Neural progenitor cell (in vitro differentiated cells): ENCODE measurements around the gene CDK10. TPM values are rescaled to one million over a fixed set of nuclear protein-coding genes. Genes with fewer than 3 reads are reported as not detected.

ENCODE experiments used
- DNase-seq: peaks from one replicate; pipeline ENCODE4 v3.0.0-alpha.2; 2016; ENCODE audit warnings: low spot score
- H2AFZ ChIP-seq: fragments of 200-600 bp; sonication (generic); replicated peaks from 2 replicates; pipeline ENCODE4 v1.6.1; 2016; ENCODE audit warnings: antibody characterized with exemption
- H3F3A ChIP-seq: fragments of 200-600 bp; sonication (generic); 2 replicates; pipeline ENCODE4 v1.6.1; 2016; ENCODE audit warnings: antibody characterized with exemption, low read depth
- H3K27ac ChIP-seq: fragments of 200-600 bp; sonication (generic); 2 replicates; pipeline ENCODE4 v1.5.1; 2016; ENCODE audit warnings: mild to moderate bottlenecking
- H3K27me3 ChIP-seq: fragments of 200-600 bp; sonication (generic); 2 replicates; pipeline ENCODE4 v1.6.1; 2016; ENCODE audit warnings: mild to moderate bottlenecking, moderate library complexity
- H3K36me3 ChIP-seq: fragments of 200-600 bp; sonication (generic); 2 replicates; pipeline ENCODE4 v1.5.1; 2016
- H3K4me1 ChIP-seq: fragments of 200-600 bp; sonication (generic); 2 replicates; pipeline ENCODE4 v1.6.1; 2016; ENCODE audit warnings: mixed run types
- H3K4me2 ChIP-seq: fragments of 200-600 bp; sonication (generic); 2 replicates; pipeline ENCODE4 v1.6.1; 2016
- H3K4me3 ChIP-seq: fragments of 200-600 bp; sonication (generic); 2 replicates; pipeline ENCODE4 v1.5.1; 2016
- H3K79me2 ChIP-seq: fragments of 200-600 bp; sonication (generic); 2 replicates; pipeline ENCODE4 v1.6.1; 2016; ENCODE audit warnings: low read depth
- H3K9ac ChIP-seq: fragments of 200-600 bp; sonication (generic); 2 replicates; pipeline ENCODE4 v1.6.1; 2016
- H3K9me3 ChIP-seq: fragments of 200-600 bp; sonication (generic); 2 replicates; pipeline ENCODE4 v1.5.1; 2016; ENCODE audit warnings: low read depth
- H4K20me1 ChIP-seq: fragments of 200-600 bp; sonication (generic); 2 replicates; pipeline ENCODE4 v1.6.1; 2016; ENCODE audit warnings: low read depth
- H3K27ac Mint-ChIP-seq: 3 replicates; pipeline ENCODE4 v1.8.0; 2021; ENCODE audit warnings: mixed read lengths
- H3K27me3 Mint-ChIP-seq: 2 replicates; pipeline ENCODE4 v1.8.0; 2022; ENCODE audit warnings: low read depth, mild to moderate bottlenecking, inconsistent platforms, moderate library complexity, mixed read lengths; ENCODE audit not compliant: insufficient read depth
- H3K36me3 Mint-ChIP-seq: 3 replicates; pipeline ENCODE4 v1.8.0; 2021; ENCODE audit warnings: mixed read lengths
- H3K4me1 Mint-ChIP-seq: 3 replicates; pipeline ENCODE4 v1.8.0; 2021; ENCODE audit warnings: mixed read lengths
- H3K4me3 Mint-ChIP-seq: 3 replicates; pipeline ENCODE4 v1.8.0; 2021; ENCODE audit warnings: mild to moderate bottlenecking, moderate library complexity, mixed read lengths
- H3K9me3 Mint-ChIP-seq: 3 replicates; pipeline ENCODE4 v1.8.0; 2020; ENCODE audit warnings: mixed read lengths
- CTCF ChIP-seq: fragments of 200-600 bp; sonication (generic); IDR thresholded peaks from 2 replicates; pipeline ENCODE4 v1.5.1; 2017; ENCODE audit warnings: antibody characterized with exemption, mild to moderate bottlenecking
- EZH2 ChIP-seq: fragments of 200-600 bp; sonication (generic); IDR thresholded peaks from 2 replicates; pipeline ENCODE4 v1.6.1; 2017; ENCODE audit warnings: antibody characterized with exemption, mild to moderate bottlenecking, moderate library complexity
- EZH2phosphoT487 ChIP-seq: fragments of 200-600 bp; sonication (generic); IDR thresholded peaks from 2 replicates; pipeline ENCODE4 v1.6.1; 2017; ENCODE audit warnings: antibody characterized with exemption
- total RNA-seq: library from RNA; depleted of rRNA; stranded (reverse); fragments of >200 nt; gene quantifications from 2 replicates; pipeline ENCODE4 v1.2.3, GENCODE V29; 2015; ENCODE audit warnings: low replicate concordance

The CDK10 gene
- total RNA-seq, 1 donor from 2014 or later = 75.6 TPM

- H3K27me3 ChIP-seq = no peaks in the 10 kb centered on the region
- no peak overlapping the region for H3K9ac ChIP-seq
- no peak overlapping the region for H2AFZ ChIP-seq
- peaks cover 22% of the 10 kb centered on the region for H3K9me3 ChIP-seq
- no peak overlapping the region for H3K4me2 ChIP-seq
- no peaks in the 10 kb centered on the region for H4K20me1 ChIP-seq
- no peak overlapping the region for H3K27ac Mint-ChIP-seq
- H3K4me3 Mint-ChIP-seq = no peak overlapping the region
- H3K9me3 Mint-ChIP-seq = peaks cover 42% of the 10 kb centered on the region
- peak; percentile 32 for DNase-seq
- H3K27ac ChIP-seq = no peak overlapping the region
- H3K4me1 ChIP-seq = no peaks in the 10 kb centered on the region
- H3K36me3 Mint-ChIP-seq = peaks cover 42% of the 10 kb centered on the region
- H3K4me3 ChIP-seq = no peak overlapping the region
- H3K4me1 Mint-ChIP-seq = no peaks in the 10 kb centered on the region
- H3K27me3 Mint-ChIP-seq = peaks cover 2% of the 10 kb centered on the region
- no peaks in the 10 kb centered on the region for H3K79me2 ChIP-seq
- H3F3A ChIP-seq = no peaks in the 10 kb centered on the region
- H3K36me3 ChIP-seq = peaks cover 22% of the 10 kb centered on the region
- TF ChIP-seq EZH2phosphoT487 = no peak
Observed at GRCh38 chr16:89678258-89678657, 8.2 kb upstream of the CDK10 start.

- Mint-ChIP-seq H3K9me3 (peaks cover 24% of the 10 kb centered on the region), H3K27me3 (peaks cover 13% of the 10 kb centered on the region), H3K4me1 (peaks cover 14% of the 10 kb centered on the region), H3K36me3 (peaks cover 49% of the 10 kb centered on the region), H3K4me3 (peak overlapping the region; percentile 77), H3K27ac (no peak overlapping the region)
- Histone ChIP-seq H3K4me1 (peaks cover 5% of the 10 kb centered on the region), H3K9me3 (no peaks in the 10 kb centered on the region), H3K4me2 (no peak overlapping the region), H3K9ac (no peak overlapping the region), H3K36me3 (peaks cover 7% of the 10 kb centered on the region), H2AFZ (no peak overlapping the region), H3K27ac (no peak overlapping the region), H3F3A (peaks cover 7% of the 10 kb centered on the region), H4K20me1 (no peaks in the 10 kb centered on the region), H3K4me3 (no peak overlapping the region), H3K79me2 (peaks cover 31% of the 10 kb centered on the region), H3K27me3 (no peaks in the 10 kb centered on the region)
- DNase-seq = no peak
- no peak for TF ChIP-seq EZH2phosphoT487
- no peak for TF ChIP-seq CTCF
- no peak for TF ChIP-seq EZH2
Observed at GRCh38 chr16:89685916-89686315, 573 bp upstream of the CDK10 start.

GRCh38 chr16:89687092-89687940 lies 827 bp downstream of the CDK10 start:
- H3K4me1 Mint-ChIP-seq = peaks cover 14% of the 10 kb centered on the region
- peaks cover 39% of the 10 kb centered on the region for H3K36me3 Mint-ChIP-seq
- TF ChIP-seq EZH2phosphoT487 (no peak), EZH2 (no peak), CTCF (no peak)

GRCh38 chr16:89688395-89688794 lies 1.9 kb downstream of the CDK10 start:
- TF ChIP-seq CTCF (no peak), EZH2phosphoT487 (no peak), EZH2 (no peak)
- Histone ChIP-seq H3K27me3 (no peaks in the 10 kb centered on the region), H3K4me3 (no peak overlapping the region), H3K9me3 (no peaks in the 10 kb centered on the region), H3K9ac (no peak overlapping the region), H3K4me2 (no peak overlapping the region), H3K36me3 (no peaks in the 10 kb centered on the region), H3F3A (peaks cover 7% of the 10 kb centered on the region), H3K79me2 (peaks cover 31% of the 10 kb centered on the region), H2AFZ (no peak overlapping the region), H3K4me1 (peaks cover 5% of the 10 kb centered on the region), H4K20me1 (no peaks in the 10 kb centered on the region), H3K27ac (no peak overlapping the region)
- peaks cover 14% of the 10 kb centered on the region for H3K4me1 Mint-ChIP-seq
- H3K36me3 Mint-ChIP-seq = peaks cover 33% of the 10 kb centered on the region
- no peak for DNase-seq
- peaks cover 12% of the 10 kb centered on the region for H3K9me3 Mint-ChIP-seq
- no peak overlapping the region for H3K27ac Mint-ChIP-seq
- peak overlapping the region; percentile 92 for H3K4me3 Mint-ChIP-seq
- H3K27me3 Mint-ChIP-seq = peaks cover 17% of the 10 kb centered on the region

More at GRCh38 chr16:89687092-89687940, 827 bp downstream of the CDK10 start:
- Histone ChIP-seq H3K27ac (no peak overlapping the region), H3K27me3 (no peaks in the 10 kb centered on the region), H4K20me1 (no peaks in the 10 kb centered on the region), H3K4me3 (peak overlapping the region; percentile 65), H3K9me3 (no peaks in the 10 kb centered on the region), H3K36me3 (peaks cover 1% of the 10 kb centered on the region), H3K4me1 (peaks cover 5% of the 10 kb centered on the region), H3K9ac (peak overlapping the region; percentile 33), H2AFZ (peak overlapping the region; percentile 94), H3K79me2 (peaks cover 31% of the 10 kb centered on the region), H3K4me2 (peak overlapping the region; percentile 77), H3F3A (peaks cover 7% of the 10 kb centered on the region)
- H3K27me3 Mint-ChIP-seq = peaks cover 16% of the 10 kb centered on the region
- DNase-seq = peak; percentile 48
- peaks cover 14% of the 10 kb centered on the region for H3K9me3 Mint-ChIP-seq
- peak overlapping the region; percentile 88 for H3K27ac Mint-ChIP-seq
- H3K4me3 Mint-ChIP-seq = peak overlapping the region; percentile 92
